ENCODE data around the gene CNBD2.
A peak's percentile ranks its signal among the peaks of the same experiment; 100 is the strongest.

Gene CNBD2

DNA sequence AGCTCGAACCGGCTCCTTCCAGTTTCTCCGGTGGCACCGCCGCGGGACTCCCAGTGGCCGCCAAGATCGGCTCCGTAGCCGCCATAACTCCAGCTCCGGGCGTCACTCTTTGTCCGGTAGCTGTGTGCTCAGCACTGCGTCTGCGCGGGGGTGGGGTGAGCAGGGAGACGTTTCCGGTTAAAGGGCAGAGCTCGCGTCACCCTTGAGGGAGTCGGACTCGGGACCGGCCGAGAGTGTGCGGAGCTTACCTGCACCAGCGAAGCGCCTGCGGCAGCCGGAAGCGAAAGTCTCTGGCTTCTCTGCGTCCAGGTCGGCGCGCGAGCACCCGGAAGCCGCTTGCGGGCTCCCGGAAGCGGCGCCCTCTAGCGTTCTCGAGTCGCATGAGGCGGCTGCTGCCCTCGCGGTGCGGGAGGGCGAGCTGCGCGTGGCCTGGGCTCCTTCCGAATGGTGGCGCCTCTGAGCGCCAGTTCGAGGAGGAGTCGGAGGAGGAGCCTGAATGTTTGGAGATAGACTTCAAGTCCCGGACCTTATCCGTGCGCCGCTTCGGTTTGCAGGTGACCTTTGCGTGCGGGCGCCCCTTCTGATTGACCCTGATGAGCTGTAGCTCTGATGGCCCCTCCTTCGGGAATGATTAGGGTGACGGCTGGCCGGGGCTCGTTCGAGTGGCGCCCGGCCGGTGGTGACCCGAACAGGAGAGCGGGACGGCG, 14.0 kb upstream of the CNBD2 start, which contains the start of gene SCAND1 (continued):
- TF ChIP-seq ELK4 (IDR thresholded peaks at IDR 0.05; ENCODE audit: borderline replicate concordance, low read depth, low read length) (no peak), TCF7L2 (IDR thresholded peaks at IDR 0.05; ENCODE audit: borderline replicate concordance, low read depth, low read length) (no peak), ZNF513 (tag by site-specific recombination; IDR thresholded peaks at IDR 0.05) (no peak), MYNN (tag by site-specific recombination; IDR thresholded peaks at IDR 0.05; ENCODE audit: borderline replicate concordance) (no peak), ZNF248 (tag by site-specific recombination; IDR thresholded peaks at IDR 0.05) (no peak), ZNF792 (tag by site-specific recombination; IDR thresholded peaks at IDR 0.05) (no peak), ZNF311 (tag by site-specific recombination; IDR thresholded peaks at IDR 0.05; ENCODE audit: borderline replicate concordance) (no peak), ZFP69B (tag by site-specific recombination; IDR thresholded peaks at IDR 0.05) (peak; percentile 79; the same call in 1 of the 2 replicates), ZBTB8A (tag by site-specific recombination; IDR thresholded peaks at IDR 0.05) (peak; percentile 73), ZNF146 (tag by site-specific recombination; IDR thresholded peaks at IDR 0.05) (0 out of 2 replicates have a peak, but pooled peaks have one; percentile 26), ZXDB (tag by site-specific recombination; IDR thresholded peaks at IDR 0.05) (peak; percentile 83), ZBTB6 (tag by site-specific recombination; IDR thresholded peaks at IDR 0.05) (peak; percentile 68), ZNF660 (tag by site-specific recombination; IDR thresholded peaks at IDR 0.05) (peak; percentile 97), ZNF292 (tag by site-specific recombination; IDR thresholded peaks at IDR 0.05; ENCODE audit: borderline replicate concordance, low read depth) (no peak), ZBTB44 (tag by site-specific recombination; IDR thresholded peaks at IDR 0.05) (peak; percentile 80), YY2 (tag by site-specific recombination; IDR thresholded peaks at IDR 0.05) (peak; percentile 84), ZNF112 (tag by site-specific recombination; IDR thresholded peaks at IDR 0.05) (no peak), ZNF423 (tag by site-specific recombination; IDR thresholded peaks at IDR 0.05) (no peak), ZNF701 (tag by site-specific recombination; IDR thresholded peaks at IDR 0.05) (no peak), EGR2 (tag by site-specific recombination; IDR thresholded peaks at IDR 0.05; ENCODE audit: low read depth) (no peak), ZNF16 (tag by site-specific recombination; IDR thresholded peaks at IDR 0.05; ENCODE audit: low read depth) (no peak), ZNF624 (tag by site-specific recombination; IDR thresholded peaks at IDR 0.05) (no peak), ZFP37 (tag by site-specific recombination; IDR thresholded peaks at IDR 0.05) (peak; percentile 15; the same call in 1 of the 2 replicates), SP3 (tag by site-specific recombination; IDR thresholded peaks at IDR 0.05) (peak; percentile 74), ZNF239 (tag by site-specific recombination; IDR thresholded peaks at IDR 0.05) (peak; percentile 95), SP7 (tag by site-specific recombination; IDR thresholded peaks at IDR 0.05) (peak; percentile 89; the same call in 1 of the 2 replicates)
- TF ChIP-seq, protein P1, sequence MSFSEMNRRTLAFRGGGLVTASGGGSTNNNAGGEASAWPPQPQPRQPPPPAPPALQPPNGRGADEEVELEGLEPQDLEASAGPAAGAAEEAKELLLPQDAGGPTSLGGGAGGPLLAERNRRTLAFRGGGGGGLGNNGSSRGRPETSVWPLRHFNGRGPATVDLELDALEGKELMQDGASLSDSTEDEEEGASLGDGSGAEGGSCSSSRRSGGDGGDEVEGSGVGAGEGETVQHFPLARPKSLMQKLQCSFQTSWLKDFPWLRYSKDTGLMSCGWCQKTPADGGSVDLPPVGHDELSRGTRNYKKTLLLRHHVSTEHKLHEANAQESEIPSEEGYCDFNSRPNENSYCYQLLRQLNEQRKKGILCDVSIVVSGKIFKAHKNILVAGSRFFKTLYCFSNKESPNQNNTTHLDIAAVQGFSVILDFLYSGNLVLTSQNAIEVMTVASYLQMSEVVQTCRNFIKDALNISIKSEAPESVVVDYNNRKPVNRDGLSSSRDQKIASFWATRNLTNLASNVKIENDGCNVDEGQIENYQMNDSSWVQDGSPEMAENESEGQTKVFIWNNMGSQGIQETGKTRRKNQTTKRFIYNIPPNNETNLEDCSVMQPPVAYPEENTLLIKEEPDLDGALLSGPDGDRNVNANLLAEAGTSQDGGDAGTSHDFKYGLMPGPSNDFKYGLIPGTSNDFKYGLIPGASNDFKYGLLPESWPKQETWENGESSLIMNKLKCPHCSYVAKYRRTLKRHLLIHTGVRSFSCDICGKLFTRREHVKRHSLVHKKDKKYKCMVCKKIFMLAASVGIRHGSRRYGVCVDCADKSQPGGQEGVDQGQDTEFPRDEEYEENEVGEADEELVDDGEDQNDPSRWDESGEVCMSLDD (tag by site-specific recombination; IDR thresholded peaks at IDR 0.05) = no peak
- TF ChIP-seq, protein P2, sequence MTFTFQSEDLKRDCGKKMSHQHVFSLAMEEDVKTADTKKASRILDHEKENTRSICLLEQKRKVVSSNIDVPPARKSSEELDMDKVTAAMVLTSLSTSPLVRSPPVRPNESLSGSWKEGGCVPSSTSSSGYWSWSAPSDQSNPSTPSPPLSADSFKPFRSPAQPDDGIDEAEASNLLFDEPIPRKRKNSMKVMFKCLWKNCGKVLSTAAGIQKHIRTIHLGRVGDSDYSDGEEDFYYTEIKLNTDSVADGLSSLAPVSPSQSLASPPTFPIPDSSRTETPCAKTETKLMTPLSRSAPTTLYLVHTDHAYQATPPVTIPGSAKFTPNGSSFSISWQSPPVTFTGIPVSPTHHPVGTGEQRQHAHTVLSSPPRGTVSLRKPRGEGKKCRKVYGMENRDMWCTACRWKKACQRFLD (tag by site-specific recombination; IDR thresholded peaks at IDR 0.05) = no peak
